GM20000 (cell line): Measurements from ENCODE around the gene C13orf42.

Source experiments
- DNase-seq: peaks from one replicate; pipeline ENCODE4 v3.0.0; 2012; ENCODE audit warnings: low spot score
- CTCF ChIP-seq: IDR thresholded peaks from 2 replicates; pipeline ENCODE4 v1.5.1; 2012; ENCODE audit warnings: mild to moderate bottlenecking, control low read depth; ENCODE audit errors: extremely low read depth, missing control alignments

The C13orf42 gene

GRCh38 chr13:51153527-51153926, 42.5 kb upstream of the C13orf42 start:
- no peak for TF ChIP-seq CTCF
- no peak for DNase-seq

- TF ChIP-seq CTCF: no peak
- DNase-seq: no peak
Observed at GRCh38 chr13:51152701-51153100, 41.6 kb upstream of the C13orf42 start.

GRCh38 chr13:51151463-51151862, 40.4 kb upstream of the C13orf42 start:
- no peak for DNase-seq

GRCh38 chr13:51148952-51149573, 38.0 kb upstream of the C13orf42 start:
- no peak for DNase-seq
- TF ChIP-seq CTCF: peak; percentile 9

More at GRCh38 chr13:51151463-51151862, 40.4 kb upstream of the C13orf42 start:
- TF ChIP-seq CTCF: no peak

- no peak for DNase-seq
- TF ChIP-seq CTCF: no peak
Observed at GRCh38 chr13:51148223-51148951, 37.3 kb upstream of the C13orf42 start.

- no peak for DNase-seq
- TF ChIP-seq CTCF: no peak
Observed at GRCh38 chr13:51147732-51148131, 36.7 kb upstream of the C13orf42 start.

GRCh38 chr13:51146667-51147066, 35.6 kb upstream of the C13orf42 start:
- TF ChIP-seq CTCF: no peak

More at GRCh38 chr13:51146667-51147066, 35.6 kb upstream of the C13orf42 start:
- DNase-seq: no peak
